ENCODE results near the gene ITIH1. TPM values are rescaled to one million over a fixed set of nuclear protein-coding genes. Genes with fewer than 3 reads are reported as not detected.

ITIH1 gene
- total RNA-seq, 2 experiments from 2014 or later, result not detected

DNA sequence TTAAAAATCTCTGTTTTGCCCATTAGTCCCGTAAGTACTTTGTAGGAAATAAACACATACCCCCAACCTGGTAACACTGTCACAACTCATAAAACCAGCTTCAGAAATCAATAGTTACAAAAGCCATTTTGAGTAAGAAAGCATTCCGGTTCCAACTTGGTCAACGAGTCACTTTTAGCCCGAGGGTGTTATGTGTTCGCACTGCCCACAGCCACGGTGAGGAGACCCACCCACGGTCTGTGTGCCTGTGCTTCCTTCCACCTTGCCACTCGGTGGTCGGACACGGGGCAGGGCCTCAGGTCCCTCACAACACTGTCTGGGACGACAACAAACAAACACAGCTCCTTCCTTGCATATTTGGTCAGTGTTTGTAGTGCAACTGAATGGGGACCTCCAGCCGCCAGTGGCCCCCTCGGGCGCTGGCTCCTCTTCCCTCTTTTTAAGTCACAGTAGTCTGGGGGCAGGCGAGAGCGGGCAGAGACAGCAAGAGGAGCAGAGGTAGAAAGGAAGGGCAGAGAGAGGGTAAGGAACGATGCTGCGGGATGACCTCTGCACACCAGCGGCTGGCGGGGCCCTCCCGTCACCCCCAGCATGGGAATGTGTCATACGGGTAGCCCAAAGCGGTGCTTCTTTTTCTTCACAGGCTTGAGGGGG is 62.6 kb downstream of the ITIH1 start:
- no peak for TF ChIP-seq CTCF (IDR thresholded peaks at IDR 0.05)
- Histone ChIP-seq H3K27me3 (ENCODE audit: control insufficient read depth in 1 of 2, insufficient read depth in 2 of 2, low read length in 2 of 2) (no peaks in the 10 kb centered on the region), H3K4me3 (ENCODE audit: low read length) (no peak overlapping the region), H3K9me3 (ENCODE audit: control insufficient read depth in 1 of 2, insufficient read depth in 1 of 2, low read length in 2 of 2) (no peaks in the 10 kb centered on the region), H3K36me3 (ENCODE audit: insufficient read depth, low read length) (peaks cover 56% of the 10 kb centered on the region), H3K4me1 (ENCODE audit: insufficient read depth, low read length) (peaks cover 21% of the 10 kb centered on the region), H3K27ac (ENCODE audit: low read depth in 1 of 2, low read length in 2 of 2) (no peak overlapping the region)
- H3K4me1 Mint-ChIP-seq (ENCODE audit: low read depth), result peaks cover 33% of the 10 kb centered on the region
- ATAC-seq (ENCODE audit: poor library complexity), result no peak
- no peaks in the 10 kb centered on the region for H3K27me3 Mint-ChIP-seq
- peaks cover 58% of the 10 kb centered on the region for H3K36me3 Mint-ChIP-seq (ENCODE audit: low read depth)
- no peak overlapping the region for H3K27ac Mint-ChIP-seq
- ChIA-PET CTCF (no interaction called here), POLR2A (no interaction called here)
- DNase-seq, result no peak
- intact Hi-C loops (cut with DNase I, micrococcal nuclease), result no loop called here
- H3K9me3 Mint-ChIP-seq, result no peaks in the 10 kb centered on the region
- no peak overlapping the region for H3K4me3 Mint-ChIP-seq

DNA sequence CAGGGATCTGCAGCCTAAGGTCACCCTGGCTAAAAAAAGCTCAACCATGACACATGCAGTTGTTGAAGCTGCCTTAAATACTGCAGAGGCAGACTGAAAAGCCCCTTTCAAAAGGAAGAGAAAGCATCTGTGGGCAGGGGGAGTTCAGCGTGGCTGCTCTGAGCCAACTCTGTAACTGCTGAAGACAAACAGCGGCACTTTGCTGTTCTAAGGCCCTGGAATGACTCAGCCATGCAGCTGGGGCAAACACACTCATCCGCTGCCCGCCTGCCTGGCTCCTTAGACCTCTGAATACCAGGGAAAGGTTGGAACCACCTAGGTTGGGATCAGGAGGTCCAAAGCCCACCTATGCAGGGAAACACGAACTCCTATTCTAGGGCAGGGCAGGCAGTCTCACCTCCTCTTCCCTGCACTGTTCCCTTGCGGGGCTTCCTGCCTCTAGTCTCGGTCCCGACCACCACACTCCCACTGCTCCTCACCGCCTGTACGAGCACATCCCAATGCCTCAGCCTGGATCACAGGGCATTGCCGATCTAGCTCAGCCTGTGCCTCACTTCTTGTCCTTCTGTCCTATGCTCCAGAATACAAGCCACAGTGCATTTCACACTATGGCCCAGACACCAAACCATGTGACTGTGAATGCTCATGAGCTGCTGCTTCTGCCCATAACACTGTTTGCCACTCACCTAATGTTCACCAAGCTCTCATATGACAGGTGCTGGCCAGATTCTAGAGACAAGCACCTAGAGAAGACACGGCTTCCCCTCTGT is 64.0 kb downstream of the ITIH1 start:
- no peaks in the 10 kb centered on the region for H3K9me3 ChIP-seq (ENCODE audit: control insufficient read depth in 1 of 2, insufficient read depth in 1 of 2, low read length in 2 of 2)
- Mint-ChIP-seq H3K27me3 (no peaks in the 10 kb centered on the region), H3K9me3 (no peaks in the 10 kb centered on the region), H3K27ac (no peak overlapping the region), H3K36me3 (ENCODE audit: low read depth) (peaks cover 59% of the 10 kb centered on the region), H3K4me3 (no peak overlapping the region), H3K4me1 (ENCODE audit: low read depth) (peaks cover 35% of the 10 kb centered on the region)
- TF ChIP-seq CTCF (IDR thresholded peaks at IDR 0.05), result no peak
- POLR2A ChIA-PET, result no interaction called here
- no peaks in the 10 kb centered on the region for H3K27me3 ChIP-seq (ENCODE audit: control insufficient read depth in 1 of 2, insufficient read depth in 2 of 2, low read length in 2 of 2)
- CTCF ChIA-PET, result no interaction called here
- no peak overlapping the region for H3K4me3 ChIP-seq (ENCODE audit: low read length)
- peaks cover 46% of the 10 kb centered on the region for H3K36me3 ChIP-seq (ENCODE audit: insufficient read depth, low read length)
- DNase-seq (no peak), ATAC-seq (ENCODE audit: poor library complexity) (no peak)
- no peak overlapping the region for H3K27ac ChIP-seq (ENCODE audit: low read depth in 1 of 2, low read length in 2 of 2)
- intact Hi-C loops (cut with DNase I, micrococcal nuclease), result no loop called here
- H3K4me1 ChIP-seq (ENCODE audit: insufficient read depth, low read length), result peaks cover 21% of the 10 kb centered on the region

Other genes starting within 250 kb of the ITIH1 start
- gene NT5DC2, start 243.7 kb upstream of the ITIH1 start, total RNA-seq, result 1 to 10 TPM; 2.5 to 4.2 TPM
- gene UQCC5, start 241.0 kb upstream of the ITIH1 start, total RNA-seq, result 1 to 10 TPM; 2.8 to 8.3 TPM
- 10 to 100 TPM; 47.6 to 48.1 TPM for gene PBRM1, start 91.7 kb upstream of the ITIH1 start, total RNA-seq
- 100 to 1,000 TPM; 104 to 106 TPM for gene GNL3, start 91.6 kb upstream of the ITIH1 start, total RNA-seq
- gene GLT8D1, start 71.8 kb upstream of the ITIH1 start, total RNA-seq, result 10 to 100 TPM in 1 of 2 experiments, 1 to 10 TPM in 1; 8.4 to 10.8 TPM
- 10 to 100 TPM; 60.0 to 64.5 TPM for gene SPCS1, start 71.5 kb upstream of the ITIH1 start, total RNA-seq
- gene NEK4, start 6.7 kb upstream of the ITIH1 start, total RNA-seq, result 1 to 10 TPM; 6.1 to 6.9 TPM
- not detected for gene ITIH3, start 17.2 kb downstream of the ITIH1 start, total RNA-seq
- gene ITIH4, start 53.1 kb downstream of the ITIH1 start, total RNA-seq, result 10 to 100 TPM; 35.8 to 40.4 TPM
- gene MUSTN1, start 57.4 kb downstream of the ITIH1 start, total RNA-seq, result 10 to 100 TPM; 10.7 to 11.3 TPM
- gene STIMATE, start 119.9 kb downstream of the ITIH1 start, total RNA-seq, result 10 to 100 TPM; 39.8 to 42.6 TPM